IPS-18c (cell line): ENCODE measurements around the gene CCDC71.

Experiments
- H3K4me3 ChIP-seq: 2 replicates; pipeline ENCODE4 v1.7.0; 2013; ENCODE audit warnings: low read depth, mild to moderate bottlenecking, low read length, moderate library complexity; ENCODE audit not compliant: insufficient read depth
- H3K9me3 ChIP-seq: one replicate; pipeline ENCODE4 v1.6.1; 2013; ENCODE audit warnings: mild to moderate bottlenecking, low read length, moderate library complexity; ENCODE audit not compliant: control insufficient read depth, insufficient read depth

Gene CCDC71

GRCh38 chr3:49120438-49121131 is 45.5 kb downstream of the CCDC71 start, which contains the start of gene USP19:
Gene USP19 (minus strand): TSS chr3:49120823. CDS start chr3:49119145, 1,678 bp downstream.
- Histone ChIP-seq H3K4me3 (peak within 1 kb of the TSS; percentile 99), H3K9me3 (no peaks in the 10 kb centered on the region)

GRCh38 chr3:49120096-49120437 is 46.1 kb downstream of the CCDC71 start:
- Histone ChIP-seq H3K9me3 (no peaks in the 10 kb centered on the region), H3K4me3 (peak overlapping the region; percentile 99)

GRCh38 chr3:49119439-49119838 is 46.7 kb downstream of the CCDC71 start:
- Histone ChIP-seq H3K9me3 (no peaks in the 10 kb centered on the region), H3K4me3 (peak overlapping the region; percentile 99)

GRCh38 chr3:49119036-49119435 is 47.1 kb downstream of the CCDC71 start:
- Histone ChIP-seq H3K4me3 (no peak overlapping the region), H3K9me3 (no peaks in the 10 kb centered on the region)
